WTC11 (cell line): Measurements from ENCODE around the gene HLA-A. TPM values are rescaled to one million over a fixed set of nuclear protein-coding genes. Genes with fewer than 3 reads are reported as not detected.

ENCODE experiments used
- ATAC-seq: fragments of 200-7000 bp; cut with Tn5 transposase; 2 replicates; pipeline ENCODE4 v1.10.0; 2021; ENCODE audit warnings: mild to moderate bottlenecking, moderate library complexity
- CTCF ChIA-PET: fragments of 300-600 bp; sonication (Branson Sonifier 250); formaldehyde crosslinking; loops from one replicate; lab custom pipeline; 2021; ENCODE audit warnings: antibody characterized with exemption; lab: Charles Lee
- POLR2A ChIA-PET: fragments of 350-600 bp; sonication (Branson Sonifier 250); formaldehyde crosslinking; loops from one replicate; lab custom pipeline; 2021; ENCODE audit warnings: antibody characterized with exemption; lab: Charles Lee
- DNase-seq: peaks from one replicate; pipeline ENCODE4 v3.0.0; 2021; ENCODE audit warnings: low spot score
- H3K27ac Mint-ChIP-seq: 2 replicates; pipeline ENCODE4 v1.8.0; 2021; ENCODE audit warnings: mixed read lengths
- H3K27me3 Mint-ChIP-seq: 2 replicates; pipeline ENCODE4 v1.8.0; 2021; ENCODE audit warnings: low read depth, mild to moderate bottlenecking, moderate library complexity, mixed read lengths
- H3K36me3 Mint-ChIP-seq: 2 replicates; pipeline ENCODE4 v1.8.0; 2021; ENCODE audit warnings: mixed read lengths
- H3K4me1 Mint-ChIP-seq: 2 replicates; pipeline ENCODE4 v1.8.0; 2022; ENCODE audit warnings: mixed read lengths
- H3K4me3 Mint-ChIP-seq: 2 replicates; pipeline ENCODE4 v1.8.0; 2021; ENCODE audit warnings: mild to moderate bottlenecking, moderate library complexity, mixed read lengths
- H3K9me3 Mint-ChIP-seq: 2 replicates; pipeline ENCODE4 v1.8.0; 2021; ENCODE audit warnings: mixed read lengths
- ATF6 ChIP-seq: sonication (generic); formaldehyde crosslinking; IDR thresholded peaks from 2 replicates; pipeline ENCODE4 v1.8.1; 2023; ENCODE audit warnings: mild to moderate bottlenecking, missing genetic modification reagents
- CREM ChIP-seq: sonication (generic); formaldehyde crosslinking; IDR thresholded peaks from 2 replicates; pipeline ENCODE4 v1.8.1; 2022; ENCODE audit warnings: mild to moderate bottlenecking, missing genetic modification reagents, moderate library complexity
- E2F5 ChIP-seq: sonication (generic); formaldehyde crosslinking; IDR thresholded peaks from 2 replicates; pipeline ENCODE4 v1.8.1; 2022; ENCODE audit warnings: mild to moderate bottlenecking, moderate library complexity, missing genetic modification reagents
- ELF4 ChIP-seq: sonication (generic); formaldehyde crosslinking; IDR thresholded peaks from 2 replicates; pipeline ENCODE4 v1.8.1; 2022; ENCODE audit warnings: low read depth, mild to moderate bottlenecking, moderate library complexity, missing genetic modification reagents
- EMX1 ChIP-seq: fragments of 250-450 bp; sonication (Bioruptor Pico); IDR thresholded peaks from 2 replicates; pipeline ENCODE4 v1.8.0; 2021; ENCODE audit warnings: mild to moderate bottlenecking
- GABPB1 ChIP-seq: sonication (generic); formaldehyde crosslinking; IDR thresholded peaks from 2 replicates; pipeline ENCODE4 v1.8.1; 2023; ENCODE audit warnings: mild to moderate bottlenecking, missing genetic modification reagents
- JAZF1 ChIP-seq: fragments of 250-450 bp; sonication (Bioruptor Pico); IDR thresholded peaks from 2 replicates; pipeline ENCODE4 v1.9.0; 2021; ENCODE audit warnings: moderate library complexity, mild to moderate bottlenecking, inconsistent platforms
- MAX ChIP-seq: sonication (generic); formaldehyde crosslinking; IDR thresholded peaks from 2 replicates; pipeline ENCODE4 v1.8.0; 2022; ENCODE audit warnings: mild to moderate bottlenecking, missing genetic modification reagents
- MXD4 ChIP-seq: fragments of 250-450 bp; sonication (Bioruptor Pico); IDR thresholded peaks from 2 replicates; pipeline ENCODE4 v1.8.0; 2021; ENCODE audit warnings: mild to moderate bottlenecking, moderate library complexity, borderline replicate concordance
- MYBL2 ChIP-seq: sonication (generic); formaldehyde crosslinking; IDR thresholded peaks from 2 replicates; pipeline ENCODE4 v1.8.1; 2023; ENCODE audit warnings: mild to moderate bottlenecking, moderate library complexity, missing genetic modification reagents
- NFYB ChIP-seq: sonication (generic); formaldehyde crosslinking; conservative IDR thresholded peaks from 2 replicates; pipeline ENCODE4 v1.8.0; 2022; ENCODE audit warnings: low read depth, missing genetic modification reagents
- NR3C1 ChIP-seq: sonication (generic); formaldehyde crosslinking; conservative IDR thresholded peaks from 2 replicates; pipeline ENCODE4 v1.8.1; 2023; ENCODE audit warnings: low read depth, mild to moderate bottlenecking, missing genetic modification reagents
- OVOL2 ChIP-seq: fragments of 250-450 bp; sonication (Bioruptor Pico); IDR thresholded peaks from 2 replicates; pipeline ENCODE4 v1.9.0; 2021; ENCODE audit warnings: mild to moderate bottlenecking, borderline replicate concordance
- SMAD3 ChIP-seq: sonication (generic); formaldehyde crosslinking; IDR thresholded peaks from 2 replicates; pipeline ENCODE4 v1.8.0; 2022; ENCODE audit warnings: missing genetic modification reagents, mild to moderate bottlenecking, borderline replicate concordance
- SMAD4 ChIP-seq: sonication (generic); formaldehyde crosslinking; IDR thresholded peaks from 2 replicates; pipeline ENCODE4 v1.8.0; 2022; ENCODE audit warnings: mild to moderate bottlenecking, missing genetic modification reagents
- TCF7 ChIP-seq: sonication (generic); formaldehyde crosslinking; IDR thresholded peaks from 2 replicates; pipeline ENCODE4 v1.8.0; 2022; ENCODE audit warnings: mild to moderate bottlenecking, low read depth, missing genetic modification reagents, moderate library complexity
- TEAD1 ChIP-seq: sonication (generic); formaldehyde crosslinking; IDR thresholded peaks from 2 replicates; pipeline ENCODE4 v1.8.0; 2022; ENCODE audit warnings: mild to moderate bottlenecking, missing genetic modification reagents
- TP53 ChIP-seq: sonication (generic); formaldehyde crosslinking; IDR thresholded peaks from 2 replicates; pipeline ENCODE4 v1.8.1; 2023; ENCODE audit warnings: mild to moderate bottlenecking, missing genetic modification reagents
- ZNF121 ChIP-seq: sonication (generic); formaldehyde crosslinking; IDR thresholded peaks from 2 replicates; pipeline ENCODE4 v1.8.0; 2023; ENCODE audit warnings: missing genetic modification reagents
- ZNF416 ChIP-seq: fragments of 250-450 bp; sonication (Bioruptor Pico); IDR thresholded peaks from 2 replicates; pipeline ENCODE4 v1.9.0; 2021; ENCODE audit warnings: mild to moderate bottlenecking, inconsistent platforms
- ZSCAN18 ChIP-seq: fragments of 250-450 bp; sonication (Bioruptor Pico); IDR thresholded peaks from 2 replicates; pipeline ENCODE4 v2.1.2; 2022; ENCODE audit warnings: mild to moderate bottlenecking, moderate library complexity
- total RNA-seq: library from RNA; stranded (reverse); gene quantifications from 3 replicates; pipeline ENCODE4 v1.2.3, GENCODE V29; 2021
- TF ChIP-seq, protein P1 (sequence below): sonication (generic); formaldehyde crosslinking; IDR thresholded peaks from 2 replicates; pipeline ENCODE4 v1.8.0; 2023; ENCODE audit warnings: mild to moderate bottlenecking, missing genetic modification reagents
- TF ChIP-seq, protein P2 (sequence below): sonication (generic); formaldehyde crosslinking; IDR thresholded peaks from 2 replicates; pipeline ENCODE4 v1.8.1; 2022; ENCODE audit warnings: mild to moderate bottlenecking, missing genetic modification reagents, moderate library complexity, borderline replicate concordance

Gene HLA-A
- total RNA-seq, 1 experiment from 2014 or later: 93.2 TPM

DNA sequence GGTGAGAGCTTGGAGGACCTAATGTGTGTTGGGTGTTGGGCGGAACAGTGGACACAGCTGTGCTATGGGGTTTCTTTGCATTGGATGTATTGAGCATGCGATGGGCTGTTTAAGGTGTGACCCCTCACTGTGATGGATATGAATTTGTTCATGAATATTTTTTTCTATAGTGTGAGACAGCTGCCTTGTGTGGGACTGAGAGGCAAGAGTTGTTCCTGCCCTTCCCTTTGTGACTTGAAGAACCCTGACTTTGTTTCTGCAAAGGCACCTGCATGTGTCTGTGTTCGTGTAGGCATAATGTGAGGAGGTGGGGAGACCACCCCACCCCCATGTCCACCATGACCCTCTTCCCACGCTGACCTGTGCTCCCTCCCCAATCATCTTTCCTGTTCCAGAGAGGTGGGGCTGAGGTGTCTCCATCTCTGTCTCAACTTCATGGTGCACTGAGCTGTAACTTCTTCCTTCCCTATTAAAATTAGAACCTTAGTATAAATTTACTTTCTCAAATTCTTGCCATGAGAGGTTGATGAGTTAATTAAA is 3.0 kb downstream of the HLA-A start:
- CTCF ChIA-PET: no interaction called here
- TF ChIP-seq, protein P1, sequence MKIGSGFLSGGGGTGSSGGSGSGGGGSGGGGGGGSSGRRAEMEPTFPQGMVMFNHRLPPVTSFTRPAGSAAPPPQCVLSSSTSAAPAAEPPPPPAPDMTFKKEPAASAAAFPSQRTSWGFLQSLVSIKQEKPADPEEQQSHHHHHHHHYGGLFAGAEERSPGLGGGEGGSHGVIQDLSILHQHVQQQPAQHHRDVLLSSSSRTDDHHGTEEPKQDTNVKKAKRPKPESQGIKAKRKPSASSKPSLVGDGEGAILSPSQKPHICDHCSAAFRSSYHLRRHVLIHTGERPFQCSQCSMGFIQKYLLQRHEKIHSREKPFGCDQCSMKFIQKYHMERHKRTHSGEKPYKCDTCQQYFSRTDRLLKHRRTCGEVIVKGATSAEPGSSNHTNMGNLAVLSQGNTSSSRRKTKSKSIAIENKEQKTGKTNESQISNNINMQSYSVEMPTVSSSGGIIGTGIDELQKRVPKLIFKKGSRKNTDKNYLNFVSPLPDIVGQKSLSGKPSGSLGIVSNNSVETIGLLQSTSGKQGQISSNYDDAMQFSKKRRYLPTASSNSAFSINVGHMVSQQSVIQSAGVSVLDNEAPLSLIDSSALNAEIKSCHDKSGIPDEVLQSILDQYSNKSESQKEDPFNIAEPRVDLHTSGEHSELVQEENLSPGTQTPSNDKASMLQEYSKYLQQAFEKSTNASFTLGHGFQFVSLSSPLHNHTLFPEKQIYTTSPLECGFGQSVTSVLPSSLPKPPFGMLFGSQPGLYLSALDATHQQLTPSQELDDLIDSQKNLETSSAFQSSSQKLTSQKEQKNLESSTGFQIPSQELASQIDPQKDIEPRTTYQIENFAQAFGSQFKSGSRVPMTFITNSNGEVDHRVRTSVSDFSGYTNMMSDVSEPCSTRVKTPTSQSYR (CRISPR knock-in tag): no peak
- TF ChIP-seq MXD4 (CRISPR knock-in tag) (no peak), ZNF121 (CRISPR knock-in tag) (no peak), CREM (no peak), TEAD1 (CRISPR knock-in tag) (no peak), SMAD3 (CRISPR knock-in tag) (no peak), MYBL2 (no peak), ZNF416 (CRISPR knock-in tag) (no peak), E2F5 (CRISPR knock-in tag) (no peak), TP53 (CRISPR knock-in tag) (no peak), ATF6 (no peak), MAX (CRISPR knock-in tag) (no peak)
- POLR2A ChIA-PET: no interaction called here
- ATAC-seq (no peak), DNase-seq (no peak)
- Mint-ChIP-seq H3K4me1 (peaks cover 11% of the 10 kb centered on the region), H3K27me3 (peaks cover 58% of the 10 kb centered on the region), H3K9me3 (no peaks in the 10 kb centered on the region), H3K4me3 (no peak overlapping the region), H3K27ac (no peak overlapping the region), H3K36me3 (peaks cover 25% of the 10 kb centered on the region)

DNA sequence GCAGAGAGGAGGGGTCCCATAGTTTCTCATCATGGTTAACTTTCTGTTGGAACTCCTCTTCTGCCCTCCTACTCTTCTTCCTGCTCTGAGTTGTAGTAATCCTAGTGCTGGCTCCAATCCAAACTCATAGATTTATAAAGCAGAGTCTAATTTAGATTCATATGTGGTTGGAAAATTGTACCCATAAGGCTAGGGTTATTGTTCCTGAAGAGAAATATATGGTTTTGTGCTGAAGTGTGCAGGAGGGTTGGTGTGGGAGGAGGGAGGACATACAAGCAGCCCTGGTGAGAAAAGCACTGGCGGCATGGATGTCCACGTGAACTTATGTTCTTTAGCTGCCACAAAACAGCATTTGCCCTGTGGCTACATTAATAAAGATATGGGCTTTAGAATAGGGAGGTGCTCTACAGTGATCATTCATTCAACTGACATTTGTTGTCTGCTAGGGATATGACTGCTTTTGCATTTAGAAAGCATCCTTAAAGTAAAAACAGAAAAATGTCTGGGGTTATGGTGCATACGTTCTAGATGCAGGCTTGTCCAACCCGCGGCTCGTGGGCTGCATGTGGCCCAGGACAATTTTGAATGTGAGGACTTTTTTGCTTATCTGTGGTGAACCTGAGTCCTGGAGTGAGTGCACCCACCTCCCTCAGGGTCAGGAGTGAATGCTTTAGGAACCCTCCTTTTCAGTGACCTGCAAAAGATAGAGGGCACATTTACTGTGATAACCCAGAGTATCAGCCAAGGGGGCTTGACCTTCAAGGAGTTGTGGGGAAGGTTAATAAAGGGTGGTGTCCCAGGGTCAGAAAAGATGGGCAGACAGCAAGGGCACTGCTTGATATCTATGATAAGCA is 4.1 kb downstream of the HLA-A start:
- POLR2A ChIA-PET: no interaction called here
- CTCF ChIA-PET: no interaction called here
- H3K36me3 Mint-ChIP-seq: peaks cover 25% of the 10 kb centered on the region
- TF ChIP-seq SMAD4: no peak
- no peak for TF ChIP-seq MAX (CRISPR knock-in tag)
- no peak for TF ChIP-seq TEAD1 (CRISPR knock-in tag)
- TF ChIP-seq, protein P2, sequence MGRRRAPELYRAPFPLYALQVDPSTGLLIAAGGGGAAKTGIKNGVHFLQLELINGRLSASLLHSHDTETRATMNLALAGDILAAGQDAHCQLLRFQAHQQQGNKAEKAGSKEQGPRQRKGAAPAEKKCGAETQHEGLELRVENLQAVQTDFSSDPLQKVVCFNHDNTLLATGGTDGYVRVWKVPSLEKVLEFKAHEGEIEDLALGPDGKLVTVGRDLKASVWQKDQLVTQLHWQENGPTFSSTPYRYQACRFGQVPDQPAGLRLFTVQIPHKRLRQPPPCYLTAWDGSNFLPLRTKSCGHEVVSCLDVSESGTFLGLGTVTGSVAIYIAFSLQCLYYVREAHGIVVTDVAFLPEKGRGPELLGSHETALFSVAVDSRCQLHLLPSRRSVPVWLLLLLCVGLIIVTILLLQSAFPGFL (CRISPR knock-in tag): no peak
- TF ChIP-seq OVOL2 (CRISPR knock-in tag): no peak
- no peak for TF ChIP-seq ATF6
- no peak for TF ChIP-seq NR3C1
- TF ChIP-seq JAZF1 (CRISPR knock-in tag): no peak
- no peak for TF ChIP-seq ZNF121 (CRISPR knock-in tag)
- no peak for TF ChIP-seq ELF4
- TF ChIP-seq TCF7 (CRISPR knock-in tag): no peak
- TF ChIP-seq TP53 (CRISPR knock-in tag): no peak
- no peak for TF ChIP-seq NFYB
- no peak for TF ChIP-seq EMX1 (CRISPR knock-in tag)
- TF ChIP-seq ZSCAN18 (CRISPR knock-in tag): no peak
- TF ChIP-seq GABPB1 (CRISPR knock-in tag): no peak
- ATAC-seq (no peak), DNase-seq (no peak)
- H3K27me3 Mint-ChIP-seq: peaks cover 56% of the 10 kb centered on the region
- no peak overlapping the region for H3K4me3 Mint-ChIP-seq
- no peaks in the 10 kb centered on the region for H3K9me3 Mint-ChIP-seq
- peaks cover 11% of the 10 kb centered on the region for H3K4me1 Mint-ChIP-seq
- H3K27ac Mint-ChIP-seq: no peak overlapping the region
